ENCODE results near the gene DEGS2.

DEGS2 gene

GRCh38 chr14:100148837-100149731 is 10.4 kb downstream of the DEGS2 start:
- no peak overlapping the region for H3K4me3 ChIP-seq (ENCODE audit: low read depth, low read length)
- H3K27me3 ChIP-seq (ENCODE audit: control insufficient read depth, insufficient read depth, low read length) = no peaks in the 10 kb centered on the region
- H3K4me1 ChIP-seq = no peaks in the 10 kb centered on the region
- H3K4me2 ChIP-seq (ENCODE audit: low read length) = no peak overlapping the region
- H3K9ac ChIP-seq = no peak overlapping the region
- H2AFZ ChIP-seq = no peak overlapping the region
- no peaks in the 10 kb centered on the region for H3K9me3 ChIP-seq (ENCODE audit: control insufficient read depth, low read length)
- no peak overlapping the region for H3K27ac ChIP-seq
- no peaks in the 10 kb centered on the region for H3K36me3 ChIP-seq (ENCODE audit: control insufficient read depth, insufficient read depth, low read length)
- TF ChIP-seq, protein P1, sequence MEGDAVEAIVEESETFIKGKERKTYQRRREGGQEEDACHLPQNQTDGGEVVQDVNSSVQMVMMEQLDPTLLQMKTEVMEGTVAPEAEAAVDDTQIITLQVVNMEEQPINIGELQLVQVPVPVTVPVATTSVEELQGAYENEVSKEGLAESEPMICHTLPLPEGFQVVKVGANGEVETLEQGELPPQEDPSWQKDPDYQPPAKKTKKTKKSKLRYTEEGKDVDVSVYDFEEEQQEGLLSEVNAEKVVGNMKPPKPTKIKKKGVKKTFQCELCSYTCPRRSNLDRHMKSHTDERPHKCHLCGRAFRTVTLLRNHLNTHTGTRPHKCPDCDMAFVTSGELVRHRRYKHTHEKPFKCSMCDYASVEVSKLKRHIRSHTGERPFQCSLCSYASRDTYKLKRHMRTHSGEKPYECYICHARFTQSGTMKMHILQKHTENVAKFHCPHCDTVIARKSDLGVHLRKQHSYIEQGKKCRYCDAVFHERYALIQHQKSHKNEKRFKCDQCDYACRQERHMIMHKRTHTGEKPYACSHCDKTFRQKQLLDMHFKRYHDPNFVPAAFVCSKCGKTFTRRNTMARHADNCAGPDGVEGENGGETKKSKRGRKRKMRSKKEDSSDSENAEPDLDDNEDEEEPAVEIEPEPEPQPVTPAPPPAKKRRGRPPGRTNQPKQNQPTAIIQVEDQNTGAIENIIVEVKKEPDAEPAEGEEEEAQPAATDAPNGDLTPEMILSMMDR (IDR thresholded peaks at IDR 0.05) = no peak
- no peaks in the 10 kb centered on the region for H3K79me2 ChIP-seq

DNA sequence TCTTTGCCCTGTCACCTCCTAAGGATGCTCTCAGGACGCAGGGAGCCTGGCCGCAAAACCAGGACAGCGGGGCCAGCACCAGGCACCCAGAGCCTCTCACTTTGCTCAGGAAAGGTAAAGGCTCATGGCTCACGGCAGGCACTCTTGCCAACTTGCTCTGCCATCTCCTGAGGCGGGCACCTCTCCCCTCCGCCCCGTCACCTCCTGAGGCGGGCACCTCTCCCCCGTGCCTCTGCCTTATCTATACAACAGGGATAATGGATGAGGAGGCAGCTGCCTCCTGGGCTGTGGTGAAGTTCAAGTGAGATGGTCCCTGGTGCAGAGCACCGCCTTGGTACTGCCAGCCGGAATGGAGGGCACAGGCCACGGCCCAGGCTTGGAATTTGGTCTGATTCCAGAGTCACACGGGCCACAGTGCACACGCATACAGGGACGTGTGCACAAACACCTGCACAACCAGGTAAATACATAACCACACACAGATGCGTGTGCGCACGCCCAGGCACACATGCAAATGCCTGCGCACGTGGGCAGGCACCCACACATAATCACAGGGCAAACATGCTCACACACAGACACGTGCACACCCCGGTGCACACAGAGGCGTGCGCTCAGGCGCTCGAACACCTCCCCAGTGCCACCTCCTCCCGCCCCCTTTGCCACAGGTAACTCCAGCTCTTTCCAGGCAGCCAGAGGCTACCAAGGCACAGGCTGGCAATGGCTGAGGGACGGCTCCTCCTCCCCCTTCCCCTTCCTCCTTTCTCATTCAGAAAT is 11.6 kb downstream of the DEGS2 start:
- no peak overlapping the region for H3K9ac ChIP-seq
- H2AFZ ChIP-seq = no peak overlapping the region
- H3K27me3 ChIP-seq (ENCODE audit: control insufficient read depth, insufficient read depth, low read length) = no peaks in the 10 kb centered on the region
- no peaks in the 10 kb centered on the region for H3K9me3 ChIP-seq (ENCODE audit: control insufficient read depth, low read length)
- TF ChIP-seq, protein P1 (IDR thresholded peaks at IDR 0.05) = no peak
- H3K4me2 ChIP-seq (ENCODE audit: low read length) = no peak overlapping the region
- no peaks in the 10 kb centered on the region for H3K79me2 ChIP-seq
- H3K27ac ChIP-seq = no peak overlapping the region
- no peaks in the 10 kb centered on the region for H3K4me1 ChIP-seq
- no peaks in the 10 kb centered on the region for H3K36me3 ChIP-seq (ENCODE audit: control insufficient read depth, insufficient read depth, low read length)
- no peak overlapping the region for H3K4me3 ChIP-seq (ENCODE audit: low read depth, low read length)

DNA sequence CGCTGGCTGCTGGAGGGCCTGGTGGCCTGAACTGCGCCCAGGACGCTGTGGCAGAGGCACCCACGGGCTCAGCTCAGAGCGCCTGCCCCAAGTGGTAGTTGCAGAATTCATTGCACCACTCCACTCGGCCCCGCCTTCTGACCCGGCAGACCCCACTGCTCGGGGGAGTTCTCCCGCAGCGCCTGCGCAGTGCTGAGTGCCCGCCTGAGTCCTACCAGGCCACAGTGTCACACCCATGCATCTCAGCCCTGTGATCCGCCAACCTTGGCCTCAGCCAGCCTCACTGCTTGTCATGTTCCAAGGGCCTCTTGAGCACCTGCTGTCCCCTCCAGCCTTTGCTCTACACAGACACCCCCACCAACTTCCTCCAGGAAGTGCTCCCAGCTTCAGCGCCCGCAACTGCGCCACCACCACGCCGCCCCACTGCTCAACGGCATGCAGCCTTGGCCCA is 12.2 kb downstream of the DEGS2 start:
- Histone ChIP-seq H3K27me3 (ENCODE audit: control insufficient read depth, insufficient read depth, low read length) (no peaks in the 10 kb centered on the region), H2AFZ (no peak overlapping the region), H3K9me3 (ENCODE audit: control insufficient read depth, low read length) (no peaks in the 10 kb centered on the region), H3K4me2 (ENCODE audit: low read length) (no peak overlapping the region), H3K9ac (no peak overlapping the region), H3K27ac (no peak overlapping the region), H3K4me1 (no peaks in the 10 kb centered on the region), H3K4me3 (ENCODE audit: low read depth, low read length) (no peak overlapping the region), H3K36me3 (ENCODE audit: control insufficient read depth, insufficient read depth, low read length) (no peaks in the 10 kb centered on the region), H3K79me2 (no peaks in the 10 kb centered on the region)
- TF ChIP-seq, protein P1 (IDR thresholded peaks at IDR 0.05) = no peak

DNA sequence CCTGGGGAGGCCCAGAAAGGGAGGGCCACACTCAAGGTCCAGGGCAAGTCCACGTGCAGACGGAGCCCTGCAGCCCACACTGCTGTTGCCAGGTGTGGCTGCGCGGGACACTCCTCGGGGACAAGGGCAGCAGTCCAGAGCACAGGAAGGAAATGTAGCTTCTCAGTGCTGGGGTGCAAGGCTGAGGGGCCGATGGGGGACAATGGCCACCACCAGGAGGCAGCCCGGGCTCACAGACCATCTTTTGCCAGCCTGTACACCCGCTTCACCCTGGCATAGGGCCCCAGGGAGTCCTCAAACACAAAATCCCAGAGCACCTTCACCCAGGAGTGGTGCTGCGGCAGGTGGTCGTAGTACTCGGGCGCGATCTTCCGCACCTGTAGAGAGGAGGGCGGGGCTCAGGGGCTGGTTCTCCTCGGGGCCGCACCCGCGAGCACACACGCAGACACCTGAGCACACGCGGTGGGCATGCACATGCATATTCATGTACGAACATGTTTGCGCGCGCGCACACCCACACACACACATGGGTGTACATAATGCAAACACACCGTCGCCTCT is 12.8 kb downstream of the DEGS2 start:
- no peak overlapping the region for H3K4me3 ChIP-seq (ENCODE audit: low read depth, low read length)
- no peaks in the 10 kb centered on the region for H3K27me3 ChIP-seq (ENCODE audit: control insufficient read depth, insufficient read depth, low read length)
- no peaks in the 10 kb centered on the region for H3K9me3 ChIP-seq (ENCODE audit: control insufficient read depth, low read length)
- TF ChIP-seq, protein P1 (IDR thresholded peaks at IDR 0.05) = no peak
- no peaks in the 10 kb centered on the region for H3K79me2 ChIP-seq
- no peak overlapping the region for H2AFZ ChIP-seq
- no peak overlapping the region for H3K27ac ChIP-seq
- H3K9ac ChIP-seq = no peak overlapping the region
- no peaks in the 10 kb centered on the region for H3K36me3 ChIP-seq (ENCODE audit: control insufficient read depth, insufficient read depth, low read length)
- H3K4me2 ChIP-seq (ENCODE audit: low read length) = no peak overlapping the region
- no peaks in the 10 kb centered on the region for H3K4me1 ChIP-seq
